ENCODE data around the gene MLLT3. TPM values are rescaled to one million over a fixed set of nuclear protein-coding genes. Genes with fewer than 3 reads are reported as not detected.

Gene MLLT3
- total RNA-seq, 1 experiment from 2014 or later: 24.2 TPM

DNA sequence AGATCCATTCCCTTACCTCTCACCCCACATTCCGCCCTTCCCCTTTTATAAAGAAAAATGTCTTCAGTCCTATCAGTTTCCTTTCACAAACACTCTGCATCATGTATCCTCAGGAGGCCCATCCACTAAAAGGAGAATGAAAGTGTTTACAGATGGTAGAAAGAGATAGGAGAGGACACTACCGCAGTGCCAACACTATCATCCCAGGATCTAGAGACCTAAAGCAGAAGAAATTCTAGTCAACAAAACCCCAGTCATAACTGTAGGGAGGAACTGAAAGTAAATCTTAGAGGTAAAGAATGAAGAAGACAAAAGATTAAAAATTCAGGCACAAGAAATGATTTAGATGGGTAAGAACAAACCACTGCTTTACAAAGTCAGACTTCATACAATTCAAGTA, 114.1 kb downstream of the MLLT3 start:
- intact Hi-C loops (cut with micrococcal nuclease; ENCODE audit: unreplicated experiment): no loop called here
- ChIA-PET CTCF (no interaction called here), POLR2A (ENCODE audit: low non-redundant PET) (no interaction called here)
- Histone ChIP-seq H3K27ac (ENCODE audit: low read depth, low read length, poor library complexity, severe bottlenecking) (no peak overlapping the region), H3K9me3 (ENCODE audit: low read depth, low read length, poor library complexity, severe bottlenecking) (no peaks in the 10 kb centered on the region), H3K36me3 (ENCODE audit: insufficient read depth, low read length, poor library complexity, severe bottlenecking) (no peaks in the 10 kb centered on the region), H3K27me3 (replicated peaks; ENCODE audit: insufficient read depth, low read depth, low read length, poor library complexity) (no peaks in the 10 kb centered on the region), H3K4me3 (ENCODE audit: low read depth, low read length, poor library complexity, severe bottlenecking) (no peak overlapping the region), H3K4me1 (ENCODE audit: insufficient read depth, low read length, poor library complexity, severe bottlenecking) (peaks cover 26% of the 10 kb centered on the region)
- TF ChIP-seq EZH2 (IDR thresholded peaks at IDR 0.05; ENCODE audit: borderline replicate concordance, low read depth, low read length, poor library complexity, severe bottlenecking): no peak
- TF ChIP-seq, protein P1, sequence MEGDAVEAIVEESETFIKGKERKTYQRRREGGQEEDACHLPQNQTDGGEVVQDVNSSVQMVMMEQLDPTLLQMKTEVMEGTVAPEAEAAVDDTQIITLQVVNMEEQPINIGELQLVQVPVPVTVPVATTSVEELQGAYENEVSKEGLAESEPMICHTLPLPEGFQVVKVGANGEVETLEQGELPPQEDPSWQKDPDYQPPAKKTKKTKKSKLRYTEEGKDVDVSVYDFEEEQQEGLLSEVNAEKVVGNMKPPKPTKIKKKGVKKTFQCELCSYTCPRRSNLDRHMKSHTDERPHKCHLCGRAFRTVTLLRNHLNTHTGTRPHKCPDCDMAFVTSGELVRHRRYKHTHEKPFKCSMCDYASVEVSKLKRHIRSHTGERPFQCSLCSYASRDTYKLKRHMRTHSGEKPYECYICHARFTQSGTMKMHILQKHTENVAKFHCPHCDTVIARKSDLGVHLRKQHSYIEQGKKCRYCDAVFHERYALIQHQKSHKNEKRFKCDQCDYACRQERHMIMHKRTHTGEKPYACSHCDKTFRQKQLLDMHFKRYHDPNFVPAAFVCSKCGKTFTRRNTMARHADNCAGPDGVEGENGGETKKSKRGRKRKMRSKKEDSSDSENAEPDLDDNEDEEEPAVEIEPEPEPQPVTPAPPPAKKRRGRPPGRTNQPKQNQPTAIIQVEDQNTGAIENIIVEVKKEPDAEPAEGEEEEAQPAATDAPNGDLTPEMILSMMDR (conservative IDR thresholded peaks at IDR 0.05; ENCODE audit: low read depth, low read length): no peak
- peak; percentile 18 for DNase-seq (ENCODE audit: low spot score)
- BruUV-seq (replicated peaks): no TSS peak

DNA sequence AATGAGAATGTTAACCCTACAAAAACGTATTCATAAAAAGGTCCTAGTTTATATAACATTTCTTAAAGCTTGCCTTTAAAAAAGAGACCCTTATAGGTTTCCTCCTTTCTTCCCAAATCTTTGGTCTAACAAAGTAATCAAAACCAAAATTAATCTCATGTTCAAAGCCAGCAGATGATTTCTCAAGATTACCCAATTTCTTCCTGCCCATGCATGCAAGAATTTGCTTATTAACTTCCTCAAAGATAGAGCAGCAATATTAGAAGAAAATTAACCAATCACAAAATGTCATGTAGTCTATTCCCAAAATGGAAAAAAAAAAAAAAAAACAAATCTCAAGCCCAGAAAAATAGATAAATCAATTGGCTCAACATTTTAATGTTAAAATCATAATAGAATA, 114.9 kb downstream of the MLLT3 start:
- no peak overlapping the region for H3K4me3 ChIP-seq (ENCODE audit: low read depth, low read length, poor library complexity, severe bottlenecking)
- CTCF ChIA-PET: interaction anchor here (0.5 kb wide), 1 partner anchor 114 kb away, joined by 5 read pairs; no protein-coding TSS in a partner anchor
- intact Hi-C loops (cut with micrococcal nuclease; ENCODE audit: unreplicated experiment): no loop called here

DNA sequence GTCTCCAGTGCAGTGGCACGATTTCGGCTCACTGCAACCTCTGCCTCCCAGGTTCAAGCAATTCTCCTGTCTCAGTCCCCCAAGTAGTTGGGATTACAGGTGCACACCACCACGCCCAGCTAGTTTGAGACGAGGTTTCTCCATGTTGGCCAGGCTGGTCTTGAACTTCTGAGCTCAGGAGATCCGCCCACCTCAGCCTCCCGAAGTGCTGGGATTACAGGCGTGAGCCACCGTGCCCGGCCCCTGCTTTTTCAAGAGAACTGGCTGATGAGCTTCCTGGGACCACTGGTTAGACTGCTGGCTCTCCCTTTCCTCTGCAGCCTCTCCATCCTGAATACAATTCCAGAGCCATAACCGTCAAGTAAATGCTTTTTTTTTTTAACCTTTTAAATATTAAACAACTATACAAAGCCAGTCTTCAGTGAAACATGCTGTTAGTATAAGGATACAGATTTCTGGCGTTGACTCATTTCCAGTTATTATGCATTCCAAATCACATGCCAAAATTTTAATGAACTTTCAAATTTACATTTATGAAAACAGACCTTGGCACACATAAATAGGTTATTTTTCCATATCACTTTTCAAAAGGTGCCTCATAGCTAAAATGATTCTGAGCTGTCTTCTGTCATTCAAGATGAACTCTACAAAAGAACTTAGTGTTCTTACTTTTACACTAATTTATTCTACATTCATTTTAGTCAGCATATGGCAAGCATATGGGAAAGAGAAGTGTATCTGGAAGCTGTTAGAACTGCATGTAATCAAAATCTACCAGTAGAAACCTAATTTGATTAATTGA, 116.0 kb downstream of the MLLT3 start:
- BruUV-seq (replicated peaks): no TSS peak
- no peaks in the 10 kb centered on the region for H3K9me3 ChIP-seq (ENCODE audit: low read depth, low read length, poor library complexity, severe bottlenecking)
- POLR2A ChIA-PET (ENCODE audit: low non-redundant PET): no interaction called here

More for the DNA sequence above, 114.9 kb downstream of the MLLT3 start:
- POLR2A ChIA-PET (ENCODE audit: low non-redundant PET): no interaction called here
- Histone ChIP-seq H3K9me3 (ENCODE audit: low read depth, low read length, poor library complexity, severe bottlenecking) (no peaks in the 10 kb centered on the region), H3K27me3 (replicated peaks; ENCODE audit: insufficient read depth, low read depth, low read length, poor library complexity) (no peaks in the 10 kb centered on the region), H3K27ac (ENCODE audit: low read depth, low read length, poor library complexity, severe bottlenecking) (no peak overlapping the region), H3K36me3 (ENCODE audit: insufficient read depth, low read length, poor library complexity, severe bottlenecking) (no peaks in the 10 kb centered on the region), H3K4me1 (ENCODE audit: insufficient read depth, low read length, poor library complexity, severe bottlenecking) (peaks cover 26% of the 10 kb centered on the region)
- no peak for TF ChIP-seq EZH2 (IDR thresholded peaks at IDR 0.05; ENCODE audit: borderline replicate concordance, low read depth, low read length, poor library complexity, severe bottlenecking)
- TF ChIP-seq, protein P1 (conservative IDR thresholded peaks at IDR 0.05; ENCODE audit: low read depth, low read length): no peak
- no TSS peak for BruUV-seq (replicated peaks)
- DNase-seq (ENCODE audit: low spot score): no peak

More for the DNA sequence above, 116.0 kb downstream of the MLLT3 start:
- TF ChIP-seq, protein P1 (conservative IDR thresholded peaks at IDR 0.05; ENCODE audit: low read depth, low read length): no peak
- TF ChIP-seq EZH2 (IDR thresholded peaks at IDR 0.05; ENCODE audit: borderline replicate concordance, low read depth, low read length, poor library complexity, severe bottlenecking): no peak
- H3K27ac ChIP-seq (ENCODE audit: low read depth, low read length, poor library complexity, severe bottlenecking): peak overlapping the region; percentile 7
- peaks cover 26% of the 10 kb centered on the region for H3K4me1 ChIP-seq (ENCODE audit: insufficient read depth, low read length, poor library complexity, severe bottlenecking)
- H3K27me3 ChIP-seq (replicated peaks; ENCODE audit: insufficient read depth, low read depth, low read length, poor library complexity): no peaks in the 10 kb centered on the region
- no peak for DNase-seq (ENCODE audit: low spot score)
- no peaks in the 10 kb centered on the region for H3K36me3 ChIP-seq (ENCODE audit: insufficient read depth, low read length, poor library complexity, severe bottlenecking)
- H3K4me3 ChIP-seq (ENCODE audit: low read depth, low read length, poor library complexity, severe bottlenecking): no peak overlapping the region
- CTCF ChIA-PET: no interaction called here
- intact Hi-C loops (cut with micrococcal nuclease; ENCODE audit: unreplicated experiment): no loop called here
